ENCODE data around the gene DOC2A.

Gene DOC2A

GRCh38 chr16:30052671-30053372 is 42.0 kb upstream of the DOC2A start (continued):
- TF ChIP-seq, protein P1, sequence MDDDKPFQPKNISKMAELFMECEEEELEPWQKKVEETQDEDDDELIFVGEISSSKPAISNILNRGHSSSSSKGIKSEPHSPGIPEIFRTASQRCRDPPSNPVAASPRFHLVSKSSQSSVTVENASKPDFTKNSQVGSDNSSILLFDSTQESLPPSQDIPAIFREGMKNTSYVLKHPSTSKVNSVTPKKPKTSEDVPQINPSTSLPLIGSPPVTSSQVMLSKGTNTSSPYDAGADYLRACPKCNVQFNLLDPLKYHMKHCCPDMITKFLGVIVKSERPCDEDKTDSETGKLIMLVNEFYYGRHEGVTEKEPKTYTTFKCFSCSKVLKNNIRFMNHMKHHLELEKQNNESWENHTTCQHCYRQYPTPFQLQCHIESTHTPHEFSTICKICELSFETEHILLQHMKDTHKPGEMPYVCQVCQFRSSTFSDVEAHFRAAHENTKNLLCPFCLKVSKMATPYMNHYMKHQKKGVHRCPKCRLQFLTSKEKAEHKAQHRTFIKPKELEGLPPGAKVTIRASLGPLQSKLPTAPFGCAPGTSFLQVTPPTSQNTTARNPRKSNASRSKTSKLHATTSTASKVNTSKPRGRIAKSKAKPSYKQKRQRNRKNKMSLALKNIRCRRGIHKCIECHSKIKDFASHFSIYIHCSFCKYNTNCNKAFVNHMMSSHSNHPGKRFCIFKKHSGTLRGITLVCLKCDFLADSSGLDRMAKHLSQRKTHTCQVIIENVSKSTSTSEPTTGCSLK (tag by site-specific recombination; IDR thresholded peaks at IDR 0.05) = no peak
- TF ChIP-seq, protein P2, sequence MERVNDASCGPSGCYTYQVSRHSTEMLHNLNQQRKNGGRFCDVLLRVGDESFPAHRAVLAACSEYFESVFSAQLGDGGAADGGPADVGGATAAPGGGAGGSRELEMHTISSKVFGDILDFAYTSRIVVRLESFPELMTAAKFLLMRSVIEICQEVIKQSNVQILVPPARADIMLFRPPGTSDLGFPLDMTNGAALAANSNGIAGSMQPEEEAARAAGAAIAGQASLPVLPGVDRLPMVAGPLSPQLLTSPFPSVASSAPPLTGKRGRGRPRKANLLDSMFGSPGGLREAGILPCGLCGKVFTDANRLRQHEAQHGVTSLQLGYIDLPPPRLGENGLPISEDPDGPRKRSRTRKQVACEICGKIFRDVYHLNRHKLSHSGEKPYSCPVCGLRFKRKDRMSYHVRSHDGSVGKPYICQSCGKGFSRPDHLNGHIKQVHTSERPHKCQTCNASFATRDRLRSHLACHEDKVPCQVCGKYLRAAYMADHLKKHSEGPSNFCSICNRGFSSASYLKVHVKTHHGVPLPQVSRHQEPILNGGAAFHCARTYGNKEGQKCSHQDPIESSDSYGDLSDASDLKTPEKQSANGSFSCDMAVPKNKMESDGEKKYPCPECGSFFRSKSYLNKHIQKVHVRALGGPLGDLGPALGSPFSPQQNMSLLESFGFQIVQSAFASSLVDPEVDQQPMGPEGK (tag by site-specific recombination; IDR thresholded peaks at IDR 0.05) = peak; percentile 84
- TF ChIP-seq ZNF670 (tag by site-specific recombination; IDR thresholded peaks at IDR 0.05; ENCODE audit: low read depth) = 0 out of 2 replicates have a peak, but pooled peaks have one; percentile 29
- peak; percentile 93 for TF ChIP-seq ZBTB11 (tag by site-specific recombination; conservative IDR thresholded peaks at IDR 0.05; ENCODE audit: low read depth)
- TF ChIP-seq GFI1B (tag by site-specific recombination; IDR thresholded peaks at IDR 0.05) = peak; percentile 76
- peak; percentile 92 for TF ChIP-seq ZNF341 (tag by site-specific recombination; IDR thresholded peaks at IDR 0.05; ENCODE audit: low read depth)
- no peak for TF ChIP-seq ZNF148 (tag by site-specific recombination; IDR thresholded peaks at IDR 0.05; ENCODE audit: borderline replicate concordance)
- peak; percentile 68 for TF ChIP-seq ZNF366 (tag by site-specific recombination; conservative IDR thresholded peaks at IDR 0.05)
- peak; percentile 60 for TF ChIP-seq ZNF146 (tag by site-specific recombination; IDR thresholded peaks at IDR 0.05)
- TF ChIP-seq ZBTB44 (tag by site-specific recombination; IDR thresholded peaks at IDR 0.05) = no peak; the same call in 1 of the 2 replicates
- peak; percentile 68 for TF ChIP-seq ZNF335 (tag by site-specific recombination; conservative IDR thresholded peaks at IDR 0.05)
- TF ChIP-seq ZNF610 (tag by site-specific recombination; IDR thresholded peaks at IDR 0.05; ENCODE audit: borderline replicate concordance) = peak; percentile 88
- TF ChIP-seq ZNF548 (tag by site-specific recombination; IDR thresholded peaks at IDR 0.05) = no peak
- TF ChIP-seq, protein P3, sequence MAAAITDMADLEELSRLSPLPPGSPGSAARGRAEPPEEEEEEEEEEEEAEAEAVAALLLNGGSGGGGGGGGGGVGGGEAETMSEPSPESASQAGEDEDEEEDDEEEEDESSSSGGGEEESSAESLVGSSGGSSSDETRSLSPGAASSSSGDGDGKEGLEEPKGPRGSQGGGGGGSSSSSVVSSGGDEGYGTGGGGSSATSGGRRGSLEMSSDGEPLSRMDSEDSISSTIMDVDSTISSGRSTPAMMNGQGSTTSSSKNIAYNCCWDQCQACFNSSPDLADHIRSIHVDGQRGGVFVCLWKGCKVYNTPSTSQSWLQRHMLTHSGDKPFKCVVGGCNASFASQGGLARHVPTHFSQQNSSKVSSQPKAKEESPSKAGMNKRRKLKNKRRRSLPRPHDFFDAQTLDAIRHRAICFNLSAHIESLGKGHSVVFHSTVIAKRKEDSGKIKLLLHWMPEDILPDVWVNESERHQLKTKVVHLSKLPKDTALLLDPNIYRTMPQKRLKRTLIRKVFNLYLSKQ (tag by site-specific recombination; IDR thresholded peaks at IDR 0.05; ENCODE audit: borderline replicate concordance) = peak; percentile 98
- TF ChIP-seq KLF9 (tag by site-specific recombination; IDR thresholded peaks at IDR 0.05; ENCODE audit: low read depth) = peak; percentile 92
- no peak for TF ChIP-seq ZNF169 (tag by site-specific recombination; IDR thresholded peaks at IDR 0.05)
- TF ChIP-seq ZNF580 (tag by site-specific recombination; IDR thresholded peaks at IDR 0.05) = peak; percentile 87; the same call in 1 of the 2 replicates
- no peak for TF ChIP-seq ZNF112 (tag by site-specific recombination; IDR thresholded peaks at IDR 0.05)
- TF ChIP-seq, protein P4, sequence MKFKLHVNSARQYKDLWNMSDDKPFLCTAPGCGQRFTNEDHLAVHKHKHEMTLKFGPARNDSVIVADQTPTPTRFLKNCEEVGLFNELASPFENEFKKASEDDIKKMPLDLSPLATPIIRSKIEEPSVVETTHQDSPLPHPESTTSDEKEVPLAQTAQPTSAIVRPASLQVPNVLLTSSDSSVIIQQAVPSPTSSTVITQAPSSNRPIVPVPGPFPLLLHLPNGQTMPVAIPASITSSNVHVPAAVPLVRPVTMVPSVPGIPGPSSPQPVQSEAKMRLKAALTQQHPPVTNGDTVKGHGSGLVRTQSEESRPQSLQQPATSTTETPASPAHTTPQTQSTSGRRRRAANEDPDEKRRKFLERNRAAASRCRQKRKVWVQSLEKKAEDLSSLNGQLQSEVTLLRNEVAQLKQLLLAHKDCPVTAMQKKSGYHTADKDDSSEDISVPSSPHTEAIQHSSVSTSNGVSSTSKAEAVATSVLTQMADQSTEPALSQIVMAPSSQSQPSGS (tag by site-specific recombination; IDR thresholded peaks at IDR 0.05; ENCODE audit: low read depth) = no peak
